Head of caudate nucleus (tissue), 42 donors: Measurements from ENCODE around the gene TAOK3.
"Not testable (repeated sequence)": the region's sequence is repeated elsewhere in the genome, so short reads cannot be mapped to it uniquely, and the experiment has no call there.

Experiments
- DNase-seq, 42 donors: peaks; one replicate each; pipeline versions ENCODE4 v3.0.0 to v3.0.0-alpha.2; 2020 to 2021; ENCODE audit warnings: mixed read lengths in 7 of 42
- intact Hi-C: fragments of 100-400 bp; cut with DNase I; formaldehyde crosslinking; loops from one replicate; pipeline ENCODE4 v1.15.0; 2022

The TAOK3 gene

GRCh38 chr12:118312578-118312977 is 60.1 kb downstream of the TAOK3 start:
- intact Hi-C loops = no loop called here
- no peak for DNase-seq

DNA sequence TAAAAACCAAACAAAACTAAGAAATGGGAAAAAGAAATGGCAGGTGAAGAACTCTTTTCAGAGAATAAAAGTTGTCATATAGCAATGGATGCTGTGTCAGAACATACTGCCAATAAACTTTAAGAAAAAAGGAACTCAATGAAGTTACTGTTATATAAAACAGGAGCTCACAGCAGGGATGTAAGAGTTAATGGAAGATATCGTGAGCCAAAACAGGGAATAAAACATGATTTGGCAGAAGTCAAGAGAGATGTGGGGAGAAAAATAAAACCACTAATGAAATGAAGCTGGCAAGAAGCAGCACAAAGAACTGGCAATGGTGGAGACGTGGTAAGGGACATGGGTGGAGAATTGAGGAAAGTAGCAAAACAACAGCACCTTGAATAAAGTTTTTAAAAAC is 61.0 kb downstream of the TAOK3 start:
- intact Hi-C loops = no loop called here
- DNase-seq = no peak

- intact Hi-C loops = no loop called here
- no peak for DNase-seq
Observed at GRCh38 chr12:118310320-118310719, 62.4 kb downstream of the TAOK3 start.

DNA sequence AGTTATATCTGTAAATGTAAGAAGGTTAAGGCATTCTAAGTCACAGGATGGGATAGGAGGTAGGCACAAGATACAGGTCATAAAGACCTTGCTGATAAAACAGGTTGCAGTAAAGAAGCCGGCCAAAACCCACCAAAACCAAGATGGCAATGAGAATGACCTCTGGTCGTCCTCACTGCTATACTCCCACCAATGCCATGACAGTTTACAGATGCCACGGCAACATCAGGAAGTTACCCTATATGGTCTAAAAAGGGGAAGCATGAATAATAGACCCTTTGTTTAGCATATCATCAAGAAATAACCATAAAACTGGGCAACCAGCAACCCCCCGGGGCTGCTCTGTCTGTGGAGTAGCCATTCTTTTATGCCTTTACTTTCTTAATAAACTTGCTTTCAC is 64.7 kb downstream of the TAOK3 start:
- DNase-seq, intact Hi-C loops: not testable (repeated sequence)

DNA sequence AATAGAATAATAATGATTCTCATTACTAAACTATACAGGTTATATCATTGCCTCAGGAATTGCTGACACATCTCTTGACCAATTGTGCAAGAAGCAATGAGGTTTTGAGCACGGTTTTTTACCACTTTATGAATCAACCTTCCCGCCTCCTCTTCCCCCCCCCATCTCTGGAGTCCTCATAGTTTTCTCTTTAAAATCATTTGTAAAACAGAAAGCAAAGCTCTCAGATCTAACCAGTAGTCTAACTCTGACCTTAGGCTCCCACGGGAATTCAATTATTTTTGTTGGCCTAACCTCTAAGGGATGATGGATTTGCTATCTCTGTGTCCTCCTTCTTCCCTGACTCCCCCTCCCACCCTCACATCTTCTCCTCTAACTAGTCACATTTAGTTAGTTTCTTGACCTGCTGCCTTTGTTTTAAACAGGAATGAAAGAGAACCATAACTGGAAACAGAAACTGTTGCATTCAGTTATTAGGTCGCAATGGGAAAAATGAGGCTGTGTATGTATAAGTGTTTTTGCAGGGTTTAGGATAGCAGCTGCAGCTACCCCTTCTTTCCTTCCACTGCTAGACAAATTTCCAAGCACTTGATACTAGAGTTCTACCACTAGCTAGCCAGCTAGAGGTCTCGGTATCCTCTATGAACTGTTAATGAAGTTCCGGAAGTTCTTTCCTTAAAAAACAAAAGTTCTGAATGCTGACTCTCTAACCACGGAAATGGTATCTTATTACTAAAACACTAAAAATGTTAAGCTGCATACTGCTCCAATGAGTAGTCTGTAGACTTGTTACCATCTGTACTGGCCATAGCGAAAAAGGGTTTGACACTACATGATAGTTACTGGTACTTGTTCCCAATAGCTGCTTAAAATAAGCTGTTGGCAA is 65.4 kb downstream of the TAOK3 start:
- no peak for DNase-seq
- intact Hi-C loops = no loop called here

- DNase-seq = no peak
- intact Hi-C loops = loop anchor here (5.0 kb wide), 1 partner anchor 68 kb away; the partner anchor contains the start of gene TAOK3
Observed at GRCh38 chr12:118304093-118304492, 68.6 kb downstream of the TAOK3 start.

GRCh38 chr12:118302053-118302452 is 70.7 kb downstream of the TAOK3 start:
- intact Hi-C loops = loop anchor here (5.0 kb wide), 1 partner anchor 70 kb away; the partner anchor contains the start of gene TAOK3
- no peak for DNase-seq

GRCh38 chr12:118299791-118300460 is 72.8 kb downstream of the TAOK3 start:
- intact Hi-C loops = loop anchor here (5.0 kb wide), 1 partner anchor 72 kb away; the partner anchor contains the start of gene TAOK3
- peak in 33 of 42 donors; percentile 14 to 77 (median 44) for DNase-seq

GRCh38 chr12:118297284-118297683 is 75.4 kb downstream of the TAOK3 start:
- intact Hi-C loops = no loop called here
- no peak for DNase-seq

DNA sequence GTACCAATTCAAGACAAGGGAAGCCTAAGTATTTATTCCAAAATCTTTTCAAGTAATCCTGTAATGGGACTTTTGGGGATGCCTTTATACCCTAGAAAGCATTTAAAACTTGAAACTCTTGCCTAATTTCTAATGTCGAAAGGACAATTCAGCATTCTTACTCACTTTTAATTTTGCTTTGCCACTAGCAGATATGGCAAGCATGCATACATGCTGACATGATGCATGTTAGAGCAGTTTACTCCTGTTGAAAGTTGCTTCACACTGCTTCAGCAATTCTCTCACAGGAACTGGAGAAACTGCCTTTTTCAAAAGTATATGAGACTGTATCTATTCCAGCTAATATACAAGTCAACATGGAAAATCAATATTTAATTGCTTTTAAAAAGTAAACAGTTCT is 79.9 kb downstream of the TAOK3 start:
- intact Hi-C loops = no loop called here

DNA sequence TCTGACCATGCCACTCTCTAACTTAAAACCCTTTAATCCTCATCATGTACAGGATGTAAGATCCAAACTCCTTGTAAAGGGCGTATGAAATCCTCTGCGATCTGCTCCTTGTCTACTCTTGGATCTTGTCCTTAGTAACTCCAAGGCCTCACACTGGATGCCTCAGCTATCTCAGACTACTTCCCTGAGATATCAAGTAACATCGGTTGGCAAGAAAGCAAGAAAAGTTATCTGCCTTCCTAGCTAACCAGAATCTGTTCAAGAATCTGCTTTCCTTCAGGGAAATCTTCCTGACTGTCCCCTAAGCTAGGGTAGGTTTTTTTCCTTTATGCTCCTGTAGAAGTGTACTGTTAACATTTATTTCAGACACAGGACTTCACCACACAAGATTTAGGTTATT is 82.6 kb downstream of the TAOK3 start:
- no peak for DNase-seq
- intact Hi-C loops = no loop called here

More for the DNA sequence above, 79.9 kb downstream of the TAOK3 start:
- no peak for DNase-seq

DNA sequence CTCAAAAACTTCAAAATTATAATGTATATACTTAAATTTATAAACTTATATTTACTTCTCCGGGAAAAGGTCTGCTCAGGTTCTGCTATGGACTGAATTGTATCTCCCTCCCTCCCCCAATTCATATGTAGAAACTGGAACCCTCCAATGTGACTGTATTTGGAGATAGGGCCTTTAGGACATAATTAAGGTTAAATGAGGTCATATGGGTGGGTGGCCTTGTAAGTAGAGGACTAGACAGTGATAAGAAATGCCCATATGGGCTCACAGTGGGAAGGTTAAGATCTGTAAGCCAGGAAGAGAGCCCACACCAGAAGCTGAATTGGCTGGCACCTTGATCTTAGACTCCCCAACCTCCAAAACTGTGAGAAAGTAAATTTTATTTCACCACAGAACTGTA is 84.5 kb downstream of the TAOK3 start:
- intact Hi-C loops = no loop called here
- DNase-seq = no peak

GRCh38 chr12:118287728-118288127 is 85.0 kb downstream of the TAOK3 start:
- DNase-seq = no peak
- intact Hi-C loops = no loop called here

DNA sequence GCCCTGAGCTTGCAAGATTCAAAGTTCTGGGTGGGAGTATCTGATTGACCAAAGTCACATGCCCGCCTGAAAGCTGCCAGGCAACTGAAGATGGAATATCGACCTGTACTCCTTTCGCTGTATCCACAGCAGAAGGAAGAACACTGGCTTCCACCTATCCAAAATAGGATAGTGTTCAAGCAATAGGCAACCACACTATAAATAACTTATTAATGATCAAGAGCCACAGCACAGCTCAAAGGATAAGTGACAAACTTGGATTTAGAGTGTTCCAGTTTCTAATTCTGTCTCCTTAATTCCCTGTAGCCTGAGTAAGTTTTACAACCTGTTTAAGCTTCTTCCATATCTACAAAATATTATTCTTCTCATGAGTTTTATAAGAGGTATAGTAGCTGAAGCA is 89.9 kb downstream of the TAOK3 start:
- no peak for DNase-seq
- intact Hi-C loops = no loop called here

DNA sequence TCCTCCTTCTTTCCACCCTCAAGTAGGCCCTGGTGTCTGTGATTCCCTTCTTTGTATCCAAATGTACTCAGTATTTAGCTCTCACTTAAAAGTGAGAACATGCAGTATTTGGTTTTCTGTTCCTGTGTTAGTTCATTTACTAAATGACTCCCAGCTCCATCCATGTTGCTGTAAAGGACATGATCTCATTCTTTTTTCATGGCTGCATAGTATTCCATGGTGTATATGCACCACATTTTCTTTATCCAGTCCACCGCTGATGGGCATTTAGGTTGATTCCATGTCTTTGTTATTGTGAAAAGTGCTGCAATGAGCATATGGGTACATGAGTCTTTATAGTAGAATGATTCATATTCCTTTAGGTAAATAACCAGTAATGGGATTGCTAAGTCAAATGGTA is 94.4 kb downstream of the TAOK3 start:
- intact Hi-C loops = not testable (repeated sequence)

DNA sequence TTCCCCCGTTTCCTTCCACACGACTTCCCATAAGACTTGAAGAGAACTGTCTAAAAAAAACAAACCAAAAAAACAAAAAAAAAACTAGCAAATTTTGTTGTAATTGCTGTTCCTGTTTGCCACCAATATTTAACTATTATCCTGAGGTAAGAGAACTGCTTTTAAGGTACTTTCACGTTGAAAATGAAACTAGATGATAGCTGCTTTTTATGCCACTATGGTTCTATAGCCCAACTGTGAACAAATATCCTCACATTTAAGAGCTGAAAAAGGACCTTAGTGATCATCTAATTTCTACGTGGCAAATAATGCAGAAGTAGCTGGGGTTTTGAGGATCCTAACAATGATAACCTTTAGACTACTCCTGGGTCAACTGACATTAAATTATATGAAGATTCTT is 98.6 kb downstream of the TAOK3 start:
- intact Hi-C loops = no loop called here
- DNase-seq = no peak

More for the DNA sequence above, 94.4 kb downstream of the TAOK3 start:
- not testable (repeated sequence) for DNase-seq

DNA sequence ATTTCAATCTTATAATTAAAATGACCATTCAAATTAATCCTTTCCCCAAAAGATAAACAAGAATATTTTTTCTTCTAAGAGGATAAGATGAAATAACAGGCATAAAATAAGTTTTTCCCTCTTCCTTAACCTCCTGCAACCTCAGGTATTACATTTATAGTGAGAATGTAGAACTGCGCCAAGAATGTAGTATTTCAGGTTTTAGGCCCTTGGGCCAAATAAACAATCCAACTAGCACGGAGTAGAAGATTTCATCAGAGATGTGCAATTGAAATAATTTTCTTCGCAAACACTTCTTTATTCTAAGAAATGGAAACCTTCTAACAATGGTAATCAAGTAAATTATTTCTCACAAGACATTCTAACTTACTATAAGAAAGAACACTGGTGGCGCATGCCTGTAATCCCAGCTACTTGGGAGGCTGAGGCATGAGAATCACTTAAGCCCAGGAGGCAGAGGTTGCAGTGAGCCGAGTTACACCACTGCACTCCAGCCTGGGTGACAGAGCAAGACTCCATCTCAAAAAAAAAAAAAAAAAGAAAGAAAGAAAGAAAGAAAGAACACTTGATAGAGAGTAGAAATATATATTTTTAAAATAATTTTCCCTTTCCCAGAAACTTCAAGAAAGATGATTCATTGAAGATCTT is 100.8 kb downstream of the TAOK3 start:
- no peak for DNase-seq
- intact Hi-C loops = no loop called here

- DNase-seq = no peak
- intact Hi-C loops = no loop called here
Observed at GRCh38 chr12:118271183-118271582, 101.5 kb downstream of the TAOK3 start.

DNA sequence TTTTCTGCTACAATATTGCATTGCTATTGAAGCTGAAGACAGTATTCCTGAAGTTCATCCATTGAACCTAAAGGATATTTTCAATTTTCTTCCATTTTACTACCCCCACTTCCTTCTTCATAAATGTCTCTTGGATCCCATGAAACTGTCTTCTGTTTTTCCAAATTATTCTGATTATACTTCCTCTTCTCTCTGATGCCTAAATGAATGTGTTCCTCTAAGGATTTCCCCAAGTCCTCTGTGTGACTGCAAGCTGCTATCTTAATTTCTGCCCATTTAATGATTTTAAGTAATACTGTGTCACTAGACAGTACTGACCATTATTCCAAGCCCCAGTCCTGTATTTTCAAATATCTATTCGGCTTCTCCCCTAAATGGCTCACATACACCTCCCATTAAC is 102.9 kb downstream of the TAOK3 start:
- intact Hi-C loops = no loop called here
- DNase-seq = no peak

DNA sequence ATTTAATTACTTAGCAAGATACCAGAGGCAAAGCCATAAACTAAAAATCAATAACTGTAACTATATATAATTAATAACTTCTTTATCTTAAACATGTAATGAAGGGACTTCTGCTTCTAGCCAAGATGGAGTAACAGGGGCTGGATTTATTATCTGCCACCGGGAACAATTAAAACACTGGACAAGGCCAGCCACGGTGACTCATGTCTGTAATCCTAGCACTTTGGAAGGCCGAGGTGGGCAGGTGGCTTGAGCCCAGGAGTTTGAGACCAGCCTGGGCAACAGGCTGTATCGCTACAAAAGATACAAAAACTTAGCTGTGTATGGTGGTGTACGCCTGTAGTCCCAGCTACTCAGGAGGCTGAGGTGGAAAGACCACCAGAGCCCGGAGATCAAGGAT is 113.6 kb downstream of the TAOK3 start:
- intact Hi-C loops = no loop called here
- no peak for DNase-seq
